IPS DF 6.9 (cell line): Measurements from ENCODE around the gene FBXO4.
A peak's percentile ranks its signal among the peaks of the same experiment; 100 is the strongest.

Experiments
- DNase-seq: peaks from one replicate; pipeline ENCODE4 v3.0.0-alpha.2; 2013; ENCODE audit warnings: low read depth, low spot score
- H3K27ac ChIP-seq: one replicate; pipeline ENCODE4 v1.5.1; 2013; ENCODE audit warnings: low read length, control low read depth
- H3K27me3 ChIP-seq: 2 replicates; pipeline ENCODE4 v1.6.1; 2013; ENCODE audit warnings: mild to moderate bottlenecking, low read length; ENCODE audit not compliant: control insufficient read depth, insufficient read depth
- H3K36me3 ChIP-seq: 2 replicates; pipeline ENCODE4 v1.6.1; 2013; ENCODE audit warnings: low read length; ENCODE audit not compliant: control insufficient read depth, insufficient read depth
- H3K4me1 ChIP-seq: 2 replicates; pipeline ENCODE4 v1.6.1; 2013; ENCODE audit warnings: low read length; ENCODE audit not compliant: control insufficient read depth, insufficient read depth
- H3K4me3 ChIP-seq: 2 replicates; pipeline ENCODE4 v1.5.1; 2013; ENCODE audit warnings: mild to moderate bottlenecking, low read length
- H3K9me3 ChIP-seq: 2 replicates; pipeline ENCODE4 v1.6.1; 2013; ENCODE audit warnings: low read length, inconsistent platforms; ENCODE audit not compliant: control insufficient read depth, insufficient read depth
- WGBS: extraction: QIAGEN DNeasy Blood & Tissue Kit; methylation state at CpG from one replicate; pipeline ENCODE4 v1.1.7; 2013; ENCODE audit warnings: mixed read lengths, missing lambda C conversion rate; ENCODE audit not compliant: insufficient read length, insufficient coverage; 5-methylcytosine and 5-hydroxymethylcytosine counted together

FBXO4 gene

DNA sequence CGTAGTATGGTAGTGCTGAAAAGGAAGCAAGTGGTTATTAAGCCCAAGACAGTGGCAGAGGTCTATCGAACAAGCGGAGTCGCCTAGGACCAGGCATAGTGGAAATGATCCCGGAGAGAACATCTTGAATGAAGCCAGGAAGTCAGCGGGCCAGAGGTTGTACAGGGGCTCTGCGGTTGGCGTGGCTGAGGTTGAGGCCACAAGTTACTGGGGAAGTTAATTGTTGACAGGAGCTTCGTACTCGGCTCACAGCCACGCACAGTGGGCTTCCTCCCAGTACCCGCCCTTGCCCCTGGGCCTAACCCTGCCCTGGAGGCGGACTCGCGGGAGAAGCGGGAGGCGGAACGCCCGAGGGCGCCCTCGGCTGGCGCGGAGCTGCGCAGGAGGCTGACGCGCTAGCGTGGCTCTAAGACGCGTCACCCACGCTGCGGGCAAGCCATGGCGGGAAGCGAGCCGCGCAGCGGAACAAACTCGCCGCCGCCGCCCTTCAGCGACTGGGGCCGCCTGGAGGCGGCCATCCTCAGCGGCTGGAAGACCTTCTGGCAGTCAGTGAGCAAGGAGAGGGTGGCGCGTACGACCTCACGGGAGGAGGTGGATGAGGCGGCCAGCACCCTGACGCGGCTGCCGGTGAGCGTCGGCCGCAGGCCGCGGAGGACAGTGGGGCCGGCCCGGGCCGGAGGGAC is at the start of gene FBXO4:
FBXO4 (plus strand) TSS at position 410 of the 683 bp plus-strand sequence; CDS start at position 439, 29 bp downstream.
- Histone ChIP-seq H3K4me3 (peak within 1 kb of the TSS; percentile 31; the same call in 1 of the 2 replicates), H3K36me3 (no peaks in the 10 kb centered on the region), H3K9me3 (no peaks in the 10 kb centered on the region), H3K27ac (no peak within 1 kb of the TSS), H3K27me3 (no peaks in the 10 kb centered on the region), H3K4me1 (no peaks in the 10 kb centered on the region)
- no CpG with 5 or more reads among the region's 60 CpGs for WGBS
- no peak for DNase-seq

- DNase-seq: no peak
- Histone ChIP-seq H3K36me3 (no peaks in the 10 kb centered on the region), H3K27me3 (no peaks in the 10 kb centered on the region), H3K27ac (no peak overlapping the region), H3K4me1 (no peaks in the 10 kb centered on the region), H3K4me3 (no peak overlapping the region), H3K9me3 (no peaks in the 10 kb centered on the region)
- WGBS: no CpG with 5 or more reads among the region's 2 CpGs
Observed at GRCh38 chr5:41876678-41877077, 48.4 kb upstream of the FBXO4 start.

- DNase-seq: no peak
- H3K4me3 ChIP-seq: no peak overlapping the region
Observed at GRCh38 chr5:41877408-41877807, 47.7 kb upstream of the FBXO4 start.

GRCh38 chr5:41878173-41878572 is 46.9 kb upstream of the FBXO4 start:
- no peaks in the 10 kb centered on the region for H3K4me1 ChIP-seq
- H3K4me3 ChIP-seq: no peak overlapping the region
- H3K27ac ChIP-seq: no peak overlapping the region
- no peaks in the 10 kb centered on the region for H3K9me3 ChIP-seq
- no peaks in the 10 kb centered on the region for H3K27me3 ChIP-seq
- H3K36me3 ChIP-seq: no peaks in the 10 kb centered on the region
- no peak for DNase-seq
- no CpG with 5 or more reads among the region's 2 CpGs for WGBS

More at GRCh38 chr5:41877408-41877807, 47.7 kb upstream of the FBXO4 start:
- Histone ChIP-seq H3K4me1 (no peaks in the 10 kb centered on the region), H3K27me3 (no peaks in the 10 kb centered on the region), H3K36me3 (no peaks in the 10 kb centered on the region), H3K27ac (no peak overlapping the region), H3K9me3 (no peaks in the 10 kb centered on the region)
- no CpG with 5 or more reads among the region's 1 CpG for WGBS

DNA sequence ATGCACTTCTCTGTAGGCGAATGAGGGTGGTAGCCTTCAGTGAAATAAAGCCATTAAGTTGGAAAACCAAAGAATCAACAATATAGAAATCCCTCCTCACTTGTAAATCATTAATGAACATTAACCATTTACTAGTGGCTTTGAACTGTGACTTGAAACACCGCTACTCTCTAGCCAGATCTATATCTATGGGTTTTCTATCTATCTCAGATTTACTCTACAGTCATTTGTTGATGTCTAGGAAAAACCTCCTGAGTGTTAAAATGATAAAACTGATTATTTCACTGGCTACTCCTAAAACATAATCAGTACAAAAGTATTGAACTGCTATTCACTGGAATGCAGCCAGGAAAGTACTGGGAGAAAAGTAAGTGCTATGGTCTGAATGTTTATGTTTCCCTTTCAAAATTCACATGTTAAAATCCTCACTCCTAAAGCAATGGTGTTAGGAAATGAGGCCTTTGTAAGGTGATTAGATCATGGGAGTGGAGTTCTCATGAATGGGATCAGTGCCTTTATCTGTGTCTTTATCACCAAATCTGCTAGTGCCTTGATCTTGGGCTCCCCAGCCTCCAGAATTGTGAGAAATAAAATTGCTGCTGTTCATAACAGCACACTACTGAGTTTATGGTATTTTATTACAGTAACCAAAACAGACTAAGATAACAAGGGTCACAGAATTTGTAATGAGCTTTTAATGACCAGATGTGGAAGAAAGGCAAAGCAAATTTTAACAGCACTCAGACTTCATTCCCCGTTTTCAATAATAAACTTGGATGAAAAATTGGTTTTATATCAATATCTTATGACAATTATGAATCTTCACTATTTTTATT is 46.2 kb upstream of the FBXO4 start:
- Histone ChIP-seq H3K36me3 (no peaks in the 10 kb centered on the region), H3K4me3 (no peak overlapping the region), H3K4me1 (no peaks in the 10 kb centered on the region), H3K9me3 (no peaks in the 10 kb centered on the region), H3K27me3 (no peaks in the 10 kb centered on the region), H3K27ac (no peak overlapping the region)
- no peak for DNase-seq
- no CpG with 5 or more reads among the region's 3 CpGs for WGBS

DNA sequence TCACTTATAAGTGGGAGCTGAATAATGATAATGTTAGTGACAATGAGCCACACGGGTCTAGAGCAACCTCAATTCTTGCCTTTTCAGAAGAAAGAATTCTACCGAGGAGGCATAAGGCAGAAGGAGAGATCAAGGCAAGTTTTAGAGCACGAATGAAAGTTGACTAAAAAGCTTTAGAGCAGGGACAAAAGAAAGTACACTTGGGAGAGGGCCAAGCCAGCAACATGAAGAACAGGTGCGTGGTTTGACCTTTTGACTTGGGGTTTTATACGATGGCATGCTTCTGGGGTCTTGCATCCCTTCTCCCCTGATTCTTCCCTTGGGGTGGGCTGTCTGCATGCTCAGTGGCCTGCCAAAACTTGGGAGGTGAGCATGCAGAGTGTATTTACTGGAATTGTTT is 42.3 kb upstream of the FBXO4 start:
- no CpG with 5 or more reads among the region's 5 CpGs for WGBS
- no peaks in the 10 kb centered on the region for H3K27me3 ChIP-seq

GRCh38 chr5:41883243-41883642 is 41.8 kb upstream of the FBXO4 start:
- Histone ChIP-seq H3K9me3 (no peaks in the 10 kb centered on the region; the same call in 1 of the 2 replicates), H3K36me3 (no peaks in the 10 kb centered on the region), H3K27ac (no peak overlapping the region), H3K27me3 (no peaks in the 10 kb centered on the region), H3K4me3 (no peak overlapping the region), H3K4me1 (no peaks in the 10 kb centered on the region)
- no CpG with 5 or more reads among the region's 3 CpGs for WGBS
- DNase-seq: no peak

More for the DNA sequence above, 42.3 kb upstream of the FBXO4 start:
- DNase-seq: no peak
- H3K4me1 ChIP-seq: no peaks in the 10 kb centered on the region
- H3K4me3 ChIP-seq: no peak overlapping the region
- H3K9me3 ChIP-seq: no peaks in the 10 kb centered on the region; the same call in 1 of the 2 replicates
- H3K27ac ChIP-seq: no peak overlapping the region
- H3K36me3 ChIP-seq: no peaks in the 10 kb centered on the region

DNA sequence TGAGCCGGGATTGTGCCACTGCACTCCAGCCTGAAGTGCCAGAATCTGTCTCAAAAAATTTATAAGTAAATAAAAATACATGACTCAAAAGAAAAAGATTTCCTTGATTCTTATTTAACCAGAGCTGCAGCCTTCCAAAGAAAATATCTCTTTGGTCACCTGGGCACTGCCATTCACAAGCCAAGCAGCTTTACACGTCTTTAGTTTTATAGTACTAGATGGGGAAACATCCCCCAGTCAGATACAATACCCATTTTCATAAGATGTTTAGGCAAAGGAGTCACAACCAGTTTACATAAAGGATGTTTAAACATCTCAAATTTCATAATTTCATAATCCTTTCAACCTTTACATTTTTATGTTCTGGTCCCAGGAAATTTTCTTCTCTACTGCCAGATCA is 41.1 kb upstream of the FBXO4 start:
- no peak overlapping the region for H3K27ac ChIP-seq
- DNase-seq: no peak
- WGBS: no CpG with 5 or more reads among the region's 2 CpGs
- no peaks in the 10 kb centered on the region for H3K27me3 ChIP-seq
- H3K36me3 ChIP-seq: no peaks in the 10 kb centered on the region
- H3K4me1 ChIP-seq: no peaks in the 10 kb centered on the region
- no peaks in the 10 kb centered on the region; the same call in 1 of the 2 replicates for H3K9me3 ChIP-seq
- H3K4me3 ChIP-seq: no peak overlapping the region

DNA sequence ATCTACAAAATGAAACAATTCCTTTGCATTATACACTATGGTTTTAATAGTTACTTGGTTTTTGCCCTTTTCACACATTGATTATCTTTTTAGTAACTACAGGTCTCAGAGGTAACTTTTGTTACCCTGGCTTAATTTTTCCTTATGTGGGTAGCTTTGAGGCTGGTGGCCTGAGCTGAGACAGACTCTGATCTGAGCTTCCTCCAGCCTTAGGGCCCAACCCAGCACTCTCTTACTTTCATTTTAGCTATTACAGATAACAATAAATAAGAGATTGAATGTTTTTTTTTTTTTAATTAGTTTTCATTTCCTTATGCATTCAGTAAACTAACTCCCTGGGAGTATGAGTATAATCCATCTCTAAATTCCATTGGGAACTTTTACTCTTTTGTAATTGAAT is 39.8 kb upstream of the FBXO4 start:
- no peaks in the 10 kb centered on the region for H3K4me1 ChIP-seq
- H3K4me3 ChIP-seq: no peak overlapping the region
- no peaks in the 10 kb centered on the region for H3K27me3 ChIP-seq
- H3K36me3 ChIP-seq: no peaks in the 10 kb centered on the region
- DNase-seq: no peak
- H3K9me3 ChIP-seq: no peaks in the 10 kb centered on the region; the same call in 1 of the 2 replicates
- H3K27ac ChIP-seq: no peak overlapping the region

DNA sequence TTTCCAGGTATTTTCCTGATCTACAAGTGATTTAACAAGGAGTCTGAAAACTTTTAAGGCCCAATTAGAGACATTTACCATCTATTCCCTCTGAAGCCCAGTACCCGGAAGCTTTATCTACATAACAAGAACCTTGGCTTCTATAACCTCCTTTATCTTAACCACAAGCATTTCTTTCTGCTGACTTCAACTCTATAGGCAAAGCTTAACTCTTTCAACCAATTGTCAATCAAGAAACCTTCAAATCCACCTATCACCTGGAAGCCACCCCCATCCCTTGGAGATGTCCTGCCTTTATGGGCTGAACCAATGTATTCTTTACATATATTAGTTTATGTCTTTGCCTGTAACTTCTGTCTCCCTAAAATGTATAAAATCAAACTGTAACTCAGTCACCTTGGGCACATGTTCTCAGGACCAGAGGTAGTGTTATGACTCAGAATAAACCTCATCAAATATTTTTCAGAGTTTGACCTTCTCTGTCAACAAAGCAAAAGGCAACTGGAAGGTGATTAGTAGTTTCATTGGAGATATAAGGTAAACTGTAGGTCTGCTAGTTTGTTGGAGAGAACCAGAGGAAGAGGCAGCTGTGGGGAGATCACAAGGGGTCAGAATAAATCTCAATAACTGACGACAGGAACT is 33.9 kb upstream of the FBXO4 start:
- Histone ChIP-seq H3K4me3 (no peak overlapping the region), H3K36me3 (no peaks in the 10 kb centered on the region), H3K4me1 (no peaks in the 10 kb centered on the region), H3K9me3 (no peaks in the 10 kb centered on the region), H3K27ac (no peak overlapping the region), H3K27me3 (no peaks in the 10 kb centered on the region)
- no peak for DNase-seq
- WGBS: no CpG with 5 or more reads among the region's 2 CpGs
